H9 (cell line): Measurements from ENCODE around the gene RSPRY1. TPM values are rescaled to one million over a fixed set of nuclear protein-coding genes. Genes with fewer than 3 reads are reported as not detected.

Experiments used
- DNase-seq: peaks from one replicate; pipeline ENCODE4 v3.0.0-alpha.2; 2017
- H2AFZ ChIP-seq: one replicate; pipeline ENCODE4 v1.6.1; 2013; ENCODE audit warnings: mild to moderate bottlenecking, low read length, control low read depth, moderate library complexity
- H2AK5ac ChIP-seq: 2 replicates; pipeline ENCODE4 v1.6.1; 2013; ENCODE audit warnings: low read length, control low read depth, mixed read lengths; ENCODE audit not compliant: insufficient read length
- H2BK120ac ChIP-seq: one replicate; pipeline ENCODE4 v1.6.1; 2013; ENCODE audit warnings: low read depth, mild to moderate bottlenecking, low read length, control low read depth, inconsistent platforms; ENCODE audit not compliant: poor library complexity, severe bottlenecking
- H2BK12ac ChIP-seq: 2 replicates; pipeline ENCODE4 v1.6.1; 2013; ENCODE audit warnings: low read length, control low read depth, mixed read lengths, low read depth; ENCODE audit not compliant: insufficient read length
- H2BK15ac ChIP-seq: 2 replicates; pipeline ENCODE4 v1.6.1; 2013; ENCODE audit warnings: low read depth, low read length, control low read depth
- H2BK20ac ChIP-seq: one replicate; pipeline ENCODE4 v1.6.1; 2013; ENCODE audit warnings: low read depth, mild to moderate bottlenecking, low read length, control low read depth, inconsistent platforms; ENCODE audit not compliant: poor library complexity, severe bottlenecking
- H2BK5ac ChIP-seq: 2 replicates; pipeline ENCODE4 v1.6.1; 2013; ENCODE audit warnings: low read length, control low read depth, mixed read lengths; ENCODE audit not compliant: insufficient read length
- H3K14ac ChIP-seq: 2 replicates; pipeline ENCODE4 v1.6.1; 2013; ENCODE audit warnings: low read length, control low read depth; ENCODE audit not compliant: insufficient read depth
- H3K18ac ChIP-seq: 2 replicates; pipeline ENCODE4 v1.6.1; 2013; ENCODE audit warnings: low read depth, mild to moderate bottlenecking, mixed read lengths, low read length, control low read depth; ENCODE audit not compliant: insufficient read length
- H3K23ac ChIP-seq: 2 replicates; pipeline ENCODE4 v1.6.1; 2013; ENCODE audit warnings: low read length, control low read depth, mixed read lengths, low read depth; ENCODE audit not compliant: insufficient read length
- H3K23me2 ChIP-seq: 2 replicates; pipeline ENCODE4 v1.6.1; 2013; ENCODE audit warnings: low read depth, mild to moderate bottlenecking, mixed read lengths, low read length, control low read depth; ENCODE audit not compliant: insufficient read length, poor library complexity, severe bottlenecking
- H3K27ac ChIP-seq: 2 replicates; pipeline ENCODE4 v1.5.1; 2013; ENCODE audit warnings: low read length, control low read depth, mixed read lengths, low read depth; ENCODE audit not compliant: insufficient read length
- H3K27me3 ChIP-seq: 2 replicates; pipeline ENCODE4 v1.6.1; 2013; ENCODE audit warnings: low read length, control low read depth, inconsistent platforms; ENCODE audit not compliant: insufficient read depth
- H3K4ac ChIP-seq: 2 replicates; pipeline ENCODE4 v1.6.1; 2013; ENCODE audit warnings: low read depth, mild to moderate bottlenecking, control low read depth, inconsistent platforms, low read length, moderate library complexity
- H3K4me1 ChIP-seq: 2 replicates; pipeline ENCODE4 v1.6.1; 2013; ENCODE audit warnings: low read length, control low read depth, inconsistent platforms; ENCODE audit not compliant: insufficient read depth
- H3K4me2 ChIP-seq: 2 replicates; pipeline ENCODE4 v1.6.1; 2013; ENCODE audit warnings: low read length, control low read depth, mixed read lengths; ENCODE audit not compliant: insufficient read length, insufficient read depth
- H3K56ac ChIP-seq: 2 replicates; pipeline ENCODE4 v1.6.1; 2013; ENCODE audit warnings: low read depth, mild to moderate bottlenecking, mixed read lengths, low read length, control low read depth; ENCODE audit not compliant: insufficient read length
- H3K79me1 ChIP-seq: 2 replicates; pipeline ENCODE4 v1.6.1; 2013; ENCODE audit warnings: low read depth, mild to moderate bottlenecking, moderate library complexity, low read length, control low read depth, inconsistent platforms; ENCODE audit not compliant: insufficient read depth, poor library complexity, severe bottlenecking
- H3K79me2 ChIP-seq: 2 replicates; pipeline ENCODE4 v1.6.1; 2013; ENCODE audit warnings: low read length, control low read depth, inconsistent platforms; ENCODE audit not compliant: insufficient read depth
- H3K9ac ChIP-seq: 2 replicates; pipeline ENCODE4 v1.6.1; 2013; ENCODE audit warnings: low read length, control low read depth, mixed read lengths; ENCODE audit not compliant: insufficient read length; ENCODE audit errors: extremely low read depth
- H3K9me3 ChIP-seq: one replicate; pipeline ENCODE4 v1.6.1; 2013; ENCODE audit warnings: low read depth, low read length, inconsistent platforms; ENCODE audit not compliant: control insufficient read depth
- H3T11ph ChIP-seq: one replicate; pipeline ENCODE4 v1.6.1; 2013; ENCODE audit warnings: mild to moderate bottlenecking, low read length, control low read depth, inconsistent platforms
- H4K20me1 ChIP-seq: one replicate; pipeline ENCODE4 v1.6.1; 2013; ENCODE audit not compliant: control insufficient read depth, insufficient read length, insufficient read depth
- H4K5ac ChIP-seq: 2 replicates; pipeline ENCODE4 v1.6.1; 2013; ENCODE audit warnings: low read depth, mild to moderate bottlenecking, mixed read lengths, low read length, control low read depth; ENCODE audit not compliant: insufficient read length
- H4K8ac ChIP-seq: replicated peaks from 2 replicates; pipeline ENCODE4 v1.6.1; 2013; ENCODE audit warnings: low read length, control low read depth, mixed read lengths, low read depth; ENCODE audit not compliant: insufficient read length
- H4K91ac ChIP-seq: 2 replicates; pipeline ENCODE4 v1.6.1; 2013; ENCODE audit warnings: low read depth, mild to moderate bottlenecking, moderate library complexity, mixed read lengths, low read length, control low read depth; ENCODE audit not compliant: insufficient read length
- H3K27ac Mint-ChIP-seq, 3 experiments: 2 replicates in 2 of 3; 3 replicates in 1 of 3; pipeline ENCODE4 v1.8.0; 2020 to 2021; ENCODE audit warnings: mixed read lengths in 3 of 3, mild to moderate bottlenecking in 1 of 3, moderate library complexity in 1 of 3
- H3K27me3 Mint-ChIP-seq: 2 replicates; pipeline ENCODE4 v1.8.0; 2021; ENCODE audit warnings: low read depth, mild to moderate bottlenecking, moderate library complexity, mixed read lengths
- H3K36me3 Mint-ChIP-seq, 3 experiments: 2 replicates in 2 of 3; 3 replicates in 1 of 3; pipeline ENCODE4 v1.8.0; 2020 to 2021; ENCODE audit warnings: low read depth in 3 of 3, mixed read lengths in 3 of 3; ENCODE audit not compliant: insufficient read depth in 1 of 3
- H3K4me1 Mint-ChIP-seq, 2 experiments: 2 replicates each; pipeline ENCODE4 v1.8.0; 2020; ENCODE audit warnings: mixed read lengths in 2 of 2
- H3K4me3 Mint-ChIP-seq, 2 experiments: 2 replicates in 1 of 2; 3 replicates in 1 of 2; pipeline ENCODE4 v1.8.0; 2020 to 2021; ENCODE audit warnings: mild to moderate bottlenecking in 2 of 2, mixed read lengths in 2 of 2, moderate library complexity in 1 of 2
- H3K9me3 Mint-ChIP-seq, 2 experiments: 2 replicates in 1 of 2; 3 replicates in 1 of 2; pipeline ENCODE4 v1.8.0; 2020; ENCODE audit warnings: mild to moderate bottlenecking in 2 of 2, mixed read lengths in 2 of 2, moderate library complexity in 1 of 2
- WGBS: extraction: QIAGEN DNeasy Blood & Tissue Kit; methylation state at CpG from one replicate; pipeline ENCODE4 v1.1.7; 2013; ENCODE audit warnings: missing lambda C conversion rate, low lambda C conversion rate, mixed read lengths; ENCODE audit not compliant: insufficient read length; ENCODE audit errors: extremely low coverage; 5-methylcytosine and 5-hydroxymethylcytosine counted together
- total RNA-seq: library from RNA; stranded (reverse); gene quantifications from 2 replicates; pipeline ENCODE4 v1.2.1, GENCODE V29; 2021
- TF ChIP-seq, protein P1 (sequence below): fragments of 200-600 bp; sonication (generic); conservative IDR thresholded peaks from 3 replicates; pipeline ENCODE4 v1.8.0; 2021; ENCODE audit warnings: antibody characterized with exemption, mild to moderate bottlenecking

The RSPRY1 gene
- total RNA-seq, 1 experiment from 2014 or later: 36.1 TPM

DNA sequence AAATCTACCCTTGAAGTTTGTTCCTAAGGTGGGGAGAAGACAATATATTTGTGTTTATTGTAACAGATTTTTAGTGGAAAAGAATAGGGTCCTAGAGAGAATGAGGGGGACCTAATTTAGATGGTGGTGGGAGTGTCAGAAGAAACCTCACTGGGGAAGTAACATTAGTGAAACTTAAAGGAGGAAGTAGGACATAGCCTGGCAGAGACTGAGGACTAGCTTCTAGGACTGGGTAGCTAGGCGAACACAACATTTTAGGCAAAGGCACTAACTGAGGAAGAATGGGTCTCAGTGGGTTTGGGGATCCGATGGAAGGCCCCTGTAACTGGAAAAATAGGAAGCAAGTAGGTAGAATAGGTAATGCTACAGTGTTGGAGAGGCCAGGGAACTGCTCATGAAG lies 54.7 kb downstream of the RSPRY1 start:
- Histone ChIP-seq H3K79me1 (no peaks in the 10 kb centered on the region), H3K23ac (no peak overlapping the region), H3K27ac (no peak overlapping the region), H3K14ac (no peak overlapping the region), H3K79me2 (no peaks in the 10 kb centered on the region), H2BK20ac (no peak overlapping the region), H3K4me2 (no peak overlapping the region), H4K5ac (no peak overlapping the region), H2BK5ac (no peak overlapping the region), H3K23me2 (peaks cover 4% of the 10 kb centered on the region), H3K4me1 (no peaks in the 10 kb centered on the region), H3K56ac (no peak overlapping the region), H3K27me3 (no peaks in the 10 kb centered on the region), H2BK15ac (no peak overlapping the region), H4K8ac (no peak overlapping the region), H3K4ac (no peak overlapping the region), H2AK5ac (no peak overlapping the region), H3T11ph (no peak overlapping the region), H2AFZ (no peak overlapping the region), H2BK120ac (no peak overlapping the region), H2BK12ac (no peak overlapping the region), H3K9ac (no peak overlapping the region), H4K91ac (no peak overlapping the region), H3K9me3 (no peaks in the 10 kb centered on the region), H3K18ac (no peak overlapping the region), H4K20me1 (no peaks in the 10 kb centered on the region)
- Mint-ChIP-seq H3K27me3 (no peaks in the 10 kb centered on the region; the same call in 1 of the 2 replicates), H3K36me3 (peaks cover 5 to 18% (median 16%) of the 10 kb centered on the region in 3 experiments; a peak in 5 of 7 replicates), H3K4me3 (no peak overlapping the region), H3K27ac (peak overlapping the region in 1 of 3 experiments; percentile 5; a peak in 2 of 7 replicates), H3K9me3 (no peaks in the 10 kb centered on the region), H3K4me1 (peaks cover 7 to 12% of the 10 kb centered on the region in 2 experiments)
- TF ChIP-seq, protein P1, sequence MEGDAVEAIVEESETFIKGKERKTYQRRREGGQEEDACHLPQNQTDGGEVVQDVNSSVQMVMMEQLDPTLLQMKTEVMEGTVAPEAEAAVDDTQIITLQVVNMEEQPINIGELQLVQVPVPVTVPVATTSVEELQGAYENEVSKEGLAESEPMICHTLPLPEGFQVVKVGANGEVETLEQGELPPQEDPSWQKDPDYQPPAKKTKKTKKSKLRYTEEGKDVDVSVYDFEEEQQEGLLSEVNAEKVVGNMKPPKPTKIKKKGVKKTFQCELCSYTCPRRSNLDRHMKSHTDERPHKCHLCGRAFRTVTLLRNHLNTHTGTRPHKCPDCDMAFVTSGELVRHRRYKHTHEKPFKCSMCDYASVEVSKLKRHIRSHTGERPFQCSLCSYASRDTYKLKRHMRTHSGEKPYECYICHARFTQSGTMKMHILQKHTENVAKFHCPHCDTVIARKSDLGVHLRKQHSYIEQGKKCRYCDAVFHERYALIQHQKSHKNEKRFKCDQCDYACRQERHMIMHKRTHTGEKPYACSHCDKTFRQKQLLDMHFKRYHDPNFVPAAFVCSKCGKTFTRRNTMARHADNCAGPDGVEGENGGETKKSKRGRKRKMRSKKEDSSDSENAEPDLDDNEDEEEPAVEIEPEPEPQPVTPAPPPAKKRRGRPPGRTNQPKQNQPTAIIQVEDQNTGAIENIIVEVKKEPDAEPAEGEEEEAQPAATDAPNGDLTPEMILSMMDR: no peak
- WGBS: no CpG with 5 or more reads among the region's 2 CpGs
- DNase-seq: no peak
